CD14-positive monocyte (primary cell): ENCODE data around the gene IL6. TPM values are rescaled to one million over a fixed set of nuclear protein-coding genes. Genes with fewer than 3 reads are reported as not detected.
"Not testable (repeated sequence)": the region's sequence is repeated elsewhere in the genome, so short reads cannot be mapped to it uniquely, and the experiment has no call there.

Experiments
- DNase-seq, 3 donors: peaks; one replicate each; pipeline ENCODE4 v3.0.0-alpha.2; 2011 to 2022
- H2AFZ ChIP-seq: 2 replicates; pipeline ENCODE4 v1.6.0; 2012; ENCODE audit warnings: mild to moderate bottlenecking, low read depth, low read length, inconsistent platforms; ENCODE audit not compliant: insufficient read depth, poor library complexity, severe bottlenecking
- H3K27ac ChIP-seq, 2 donors: 1 replicate in 1 of 2; 2 replicates in 1 of 2; pipeline ENCODE4 v1.5.1; 2012 to 2013; ENCODE audit warnings: low read length in 2 of 2, control low read depth in 1 of 2, inconsistent platforms in 1 of 2, low read depth in 1 of 2, mild to moderate bottlenecking in 1 of 2
- H3K27me3 ChIP-seq, 2 donors: one replicate each; pipeline versions ENCODE4 v1.6.0 to v1.6.1; 2011 to 2013; ENCODE audit warnings: low read length in 2 of 2; ENCODE audit not compliant: control insufficient read depth in 2 of 2, insufficient read depth in 2 of 2
- H3K36me3 ChIP-seq, 2 donors: replicated peaks in 1 of 2; 1 replicate in 1 of 2; 2 replicates in 1 of 2; pipeline versions ENCODE4 v1.5.1 to v1.6.1; 2012 to 2013; ENCODE audit warnings: low read length in 2 of 2, control low read depth in 1 of 2, inconsistent platforms in 1 of 2, mild to moderate bottlenecking in 1 of 2; ENCODE audit not compliant: insufficient read depth in 2 of 2, control insufficient read depth in 1 of 2
- H3K4me1 ChIP-seq, 2 donors: 1 replicate in 1 of 2; 2 replicates in 1 of 2; pipeline versions ENCODE4 v1.5.1 to v1.6.1; 2012 to 2013; ENCODE audit warnings: low read length in 2 of 2, control low read depth in 1 of 2, inconsistent platforms in 1 of 2, mild to moderate bottlenecking in 1 of 2, moderate library complexity in 1 of 2; ENCODE audit not compliant: insufficient read depth in 2 of 2, control insufficient read depth in 1 of 2
- H3K4me2 ChIP-seq: replicated peaks from 2 replicates; pipeline ENCODE3; 2012; ENCODE audit warnings: low read length, moderate library complexity, mild to moderate bottlenecking; ENCODE audit not compliant: poor library complexity, severe bottlenecking; ENCODE audit errors: extremely low read depth
- H3K4me3 ChIP-seq, 3 experiments: fragments of 200-600 bp in 1 of 3; sonication (generic) in 1 of 3; replicated peaks in 1 of 3; 1 replicate in 2 of 3; 2 replicates in 1 of 3; pipeline ENCODE4 v1.5.1; 2011 to 2013; ENCODE audit warnings: low read length in 3 of 3, mild to moderate bottlenecking in 3 of 3, control low read depth in 2 of 3, low read depth in 2 of 3, inconsistent platforms in 1 of 3, moderate library complexity in 1 of 3
- H3K79me2 ChIP-seq: 2 replicates; pipeline ENCODE4 v1.6.0; 2012; ENCODE audit warnings: mild to moderate bottlenecking, control low read depth, inconsistent platforms, low read length, moderate library complexity; ENCODE audit not compliant: insufficient read depth
- H3K9ac ChIP-seq: 2 replicates; pipeline ENCODE4 v1.6.0; 2017; ENCODE audit warnings: low read length, mild to moderate bottlenecking; ENCODE audit not compliant: insufficient read depth, poor library complexity, severe bottlenecking
- H3K9me3 ChIP-seq, 2 donors: replicated peaks in 1 of 2; 1 replicate in 1 of 2; 2 replicates in 1 of 2; pipeline versions ENCODE4 v1.5.1 to v1.6.1; 2012 to 2013; ENCODE audit warnings: low read length in 2 of 2, control low read depth in 1 of 2; ENCODE audit not compliant: control insufficient read depth in 1 of 2, insufficient read depth in 1 of 2
- H4K20me1 ChIP-seq: 2 replicates; pipeline ENCODE4 v1.6.0; 2012; ENCODE audit warnings: mild to moderate bottlenecking, low read length, control low read depth, moderate library complexity; ENCODE audit not compliant: insufficient read depth
- H3K27ac Mint-ChIP-seq, 7 donors: one replicate each; pipeline ENCODE4 v1.8.0; 2020; ENCODE audit warnings: mild to moderate bottlenecking in 7 of 7, mixed read lengths in 7 of 7, moderate library complexity in 6 of 7, inconsistent platforms in 2 of 7
- H3K27me3 Mint-ChIP-seq, 3 donors: one replicate each; pipeline ENCODE4 v1.8.0; 2021 to 2022; ENCODE audit warnings: low read depth in 3 of 3, mild to moderate bottlenecking in 3 of 3, mixed read lengths in 3 of 3, moderate library complexity in 3 of 3, inconsistent platforms in 1 of 3
- H3K36me3 Mint-ChIP-seq, 2 donors: one replicate each; pipeline ENCODE4 v1.8.0; 2020; ENCODE audit warnings: mixed read lengths in 2 of 2, inconsistent platforms in 1 of 2, mild to moderate bottlenecking in 1 of 2
- H3K4me1 Mint-ChIP-seq: one replicate; pipeline ENCODE4 v1.8.0; 2020; ENCODE audit warnings: mild to moderate bottlenecking, mixed read lengths
- H3K4me3 Mint-ChIP-seq, 2 donors: one replicate each; pipeline ENCODE4 v1.8.0; 2020; ENCODE audit warnings: mild to moderate bottlenecking in 2 of 2, mixed read lengths in 2 of 2, moderate library complexity in 1 of 2
- H3K9me3 Mint-ChIP-seq, 7 donors: one replicate each; pipeline ENCODE4 v1.8.0; 2020 to 2022; ENCODE audit warnings: mixed read lengths in 7 of 7, mild to moderate bottlenecking in 6 of 7, moderate library complexity in 6 of 7, inconsistent platforms in 2 of 7
- WGBS: methylation state at CpG from one replicate; pipeline ENCODE4 v1.1.5; 2013; ENCODE audit warnings: missing lambda C conversion rate; ENCODE audit not compliant: insufficient coverage; 5-methylcytosine and 5-hydroxymethylcytosine counted together
- intact Hi-C, 2 donors: fragments of 100-400 bp; cut with micrococcal nuclease; formaldehyde crosslinking; loops; one replicate each; pipeline versions ENCODE4 v1.15.0 to v1.15.1; 2023
- polyA plus RNA-seq, 3 donors: library from polyadenylated mRNA; depleted of rRNA in 1 of 3; unstranded in 2 of 3; stranded (reverse) in 1 of 3; fragments of 300-500 nt in 2 of 3; fragments of >200 nt in 1 of 3; fragmentation: Illumina TruSeq in 2 of 3; gene quantifications; 1 replicate in 2 of 3; 2 replicates in 1 of 3; pipeline ENCODE4 v1.2.3, GENCODE V29; 2012 to 2021

IL6 gene
- polyA plus RNA-seq, 3 donors, result 0.28 to 3.5 (median 1.6) TPM

- H3K4me1 Mint-ChIP-seq, H3K27me3 ChIP-seq, H3K9me3 ChIP-seq, H3K9me3 Mint-ChIP-seq, H3K27me3 Mint-ChIP-seq, H3K4me1 ChIP-seq, DNase-seq, intact Hi-C loops, H3K36me3 ChIP-seq, H2AFZ ChIP-seq, H3K36me3 Mint-ChIP-seq, H3K4me2 ChIP-seq, H3K9ac ChIP-seq, H3K27ac Mint-ChIP-seq, H3K79me2 ChIP-seq, H4K20me1 ChIP-seq, H3K4me3 ChIP-seq, H3K27ac ChIP-seq, H3K4me3 Mint-ChIP-seq: not testable (repeated sequence)
- no CpG with 5 or more reads among the region's 4 CpGs for WGBS
Observed at GRCh38 chr7:22708214-22708613, 18.8 kb upstream of the IL6 start.

GRCh38 chr7:22708677-22709061, 18.3 kb upstream of the IL6 start:
- H3K4me2 ChIP-seq, H3K27ac ChIP-seq, H4K20me1 ChIP-seq, H3K27me3 ChIP-seq, H3K4me1 ChIP-seq, H3K36me3 ChIP-seq, H3K27ac Mint-ChIP-seq, H3K4me3 Mint-ChIP-seq, H3K9me3 ChIP-seq, H3K79me2 ChIP-seq, H3K27me3 Mint-ChIP-seq, H3K9me3 Mint-ChIP-seq, H3K9ac ChIP-seq, H2AFZ ChIP-seq, DNase-seq, H3K4me3 ChIP-seq, H3K36me3 Mint-ChIP-seq, intact Hi-C loops, H3K4me1 Mint-ChIP-seq: not testable (repeated sequence)
- 90% methylated on average over 6 of the region's 9 CpGs for WGBS

- H3K4me1 Mint-ChIP-seq, H3K27me3 ChIP-seq, H3K9me3 ChIP-seq, H3K27ac ChIP-seq, H3K4me3 ChIP-seq, H3K36me3 Mint-ChIP-seq, H4K20me1 ChIP-seq, H3K4me3 Mint-ChIP-seq, intact Hi-C loops, DNase-seq, H3K9ac ChIP-seq, H3K9me3 Mint-ChIP-seq, H3K27me3 Mint-ChIP-seq, H3K4me1 ChIP-seq, H2AFZ ChIP-seq, H3K36me3 ChIP-seq, H3K79me2 ChIP-seq, H3K4me2 ChIP-seq: not testable (repeated sequence)
- peak overlapping the region in 2 of 7 donors; percentile 4 to 67 for H3K27ac Mint-ChIP-seq
- 98% methylated on average over 11 of the region's 14 CpGs for WGBS
Observed at GRCh38 chr7:22709062-22709829, 17.8 kb upstream of the IL6 start.
